Activated naive CD4-positive, alpha-beta T cell treated with anti-CD3 and anti-CD28 coated beads for 36 hours (primary cell): Measurements from ENCODE around the gene KASH5. TPM values are rescaled to one million over a fixed set of nuclear protein-coding genes. Genes with fewer than 3 reads are reported as not detected.
"Not testable (repeated sequence)": the region's sequence is repeated elsewhere in the genome, so short reads cannot be mapped to it uniquely, and the experiment has no call there.

Experiments used
- CTCF ChIA-PET: fragments of 350-600 bp; sonication (Branson Sonifier 250); formaldehyde crosslinking; loops from one replicate; lab custom pipeline; 2021; ENCODE audit warnings: antibody characterized with exemption; lab: Charles Lee
- DNase-seq: peaks from one replicate; pipeline ENCODE4 v3.0.0-alpha.2; 2020
- H3K27ac Mint-ChIP-seq: one replicate; pipeline ENCODE4 v1.8.0; 2021; ENCODE audit warnings: mild to moderate bottlenecking, mixed read lengths
- H3K27me3 Mint-ChIP-seq: one replicate; pipeline ENCODE4 v1.8.0; 2021; ENCODE audit warnings: low read depth, mixed read lengths
- H3K36me3 Mint-ChIP-seq: one replicate; pipeline ENCODE4 v1.8.0; 2021; ENCODE audit warnings: low read depth, mixed read lengths
- H3K4me1 Mint-ChIP-seq: one replicate; pipeline ENCODE4 v1.8.0; 2021; ENCODE audit warnings: low read depth, mixed read lengths
- H3K4me3 Mint-ChIP-seq: one replicate; pipeline ENCODE4 v1.8.0; 2021; ENCODE audit warnings: mild to moderate bottlenecking, moderate library complexity, mixed read lengths
- H3K9me3 Mint-ChIP-seq: one replicate; pipeline ENCODE4 v1.8.0; 2021; ENCODE audit warnings: mixed read lengths
- intact Hi-C: fragments of 100-400 bp; cut with micrococcal nuclease; formaldehyde crosslinking; loops from one replicate; pipeline ENCODE4 v1.15.1; 2023
- total RNA-seq, 2 experiments: library from RNA; stranded (reverse); gene quantifications; one replicate each; pipeline ENCODE4 v1.2.3, GENCODE V29; 2021

Gene KASH5
- total RNA-seq, 2 experiments from 2014 or later: 2.4 to 3.2 TPM

DNA sequence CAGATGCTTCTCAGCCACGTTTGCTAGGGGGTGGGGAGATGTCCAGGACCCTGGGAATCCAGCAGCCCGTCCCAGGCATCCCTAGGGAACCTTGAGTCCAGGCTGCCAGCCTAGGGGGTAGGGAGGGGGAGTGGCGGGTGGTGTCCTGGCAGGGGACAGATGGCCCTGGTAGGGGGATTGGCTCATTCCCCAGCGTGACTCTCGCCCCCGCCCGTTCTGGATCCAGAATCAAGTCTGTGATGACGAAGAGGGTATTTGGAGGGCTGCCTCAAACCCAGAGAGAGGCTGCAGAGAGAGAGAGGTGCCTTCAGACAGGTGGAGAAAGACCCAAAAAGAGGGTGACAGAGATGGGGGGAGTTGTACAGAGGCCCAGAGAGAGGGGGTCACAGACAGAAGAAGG, 49.2 kb downstream of the KASH5 start:
- H3K27me3 Mint-ChIP-seq: peaks cover 93% of the 10 kb centered on the region
- DNase-seq: no peak
- peaks cover 28% of the 10 kb centered on the region for H3K4me1 Mint-ChIP-seq
- intact Hi-C loops: no loop called here
- CTCF ChIA-PET: interaction anchor here (1.7 kb wide), 1 partner anchor 45 kb away, joined by 6 read pairs; no protein-coding TSS in a partner anchor
- no peaks in the 10 kb centered on the region for H3K9me3 Mint-ChIP-seq
- no peaks in the 10 kb centered on the region for H3K36me3 Mint-ChIP-seq
- H3K27ac Mint-ChIP-seq: no peak overlapping the region
- H3K4me3 Mint-ChIP-seq: no peak overlapping the region

DNA sequence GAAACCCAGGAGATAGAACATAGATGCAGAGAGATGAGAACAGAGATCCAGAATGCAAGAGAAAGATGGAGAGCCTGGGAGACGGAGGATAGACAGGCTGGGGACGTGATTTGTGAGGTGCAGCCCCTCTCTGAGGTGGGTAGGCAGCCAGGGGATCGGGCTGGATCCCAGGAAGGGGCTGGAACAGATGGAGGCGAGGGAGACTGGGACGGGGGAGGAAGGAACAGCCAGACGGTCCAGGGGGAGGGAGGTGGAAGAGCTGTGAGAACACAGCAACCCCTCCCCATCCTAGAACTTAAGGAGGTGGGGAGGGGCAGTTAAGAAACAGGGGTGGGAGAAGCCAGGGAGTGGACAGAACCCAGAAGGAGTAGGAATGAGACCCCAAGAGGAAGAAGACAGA, 50.2 kb downstream of the KASH5 start:
- DNase-seq: no peak
- Mint-ChIP-seq H3K9me3 (no peaks in the 10 kb centered on the region), H3K27me3 (peaks cover 88% of the 10 kb centered on the region), H3K27ac (no peak overlapping the region), H3K36me3 (no peaks in the 10 kb centered on the region), H3K4me1 (peaks cover 25% of the 10 kb centered on the region), H3K4me3 (no peak overlapping the region)
- CTCF ChIA-PET: no interaction called here
- intact Hi-C loops: no loop called here

DNA sequence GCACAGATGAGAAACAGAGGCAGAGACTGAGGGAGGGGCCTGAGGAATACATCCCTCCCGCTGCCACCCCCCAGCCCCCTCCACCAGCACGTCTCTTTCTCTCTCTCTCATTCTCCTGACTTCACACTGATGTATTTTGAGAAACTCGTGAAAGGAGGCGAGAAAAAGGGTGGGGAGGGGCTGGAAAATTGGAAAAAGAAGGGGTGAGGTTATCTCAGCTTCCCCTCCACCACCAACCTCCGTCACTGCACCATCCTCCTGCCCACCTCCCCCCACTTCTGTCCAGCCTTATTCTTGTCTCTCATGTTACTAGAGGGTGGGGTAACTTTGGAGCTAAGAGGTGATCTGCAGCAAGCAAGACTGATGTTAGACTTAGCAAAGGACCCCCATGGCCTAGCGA, 51.8 kb downstream of the KASH5 start:
- H3K9me3 Mint-ChIP-seq: no peaks in the 10 kb centered on the region
- H3K4me1 Mint-ChIP-seq: peaks cover 27% of the 10 kb centered on the region
- H3K27me3 Mint-ChIP-seq: peaks cover 74% of the 10 kb centered on the region
- intact Hi-C loops: no loop called here
- no peak for DNase-seq
- no peak overlapping the region for H3K27ac Mint-ChIP-seq
- CTCF ChIA-PET: interaction anchor here (1.1 to 1.6 kb wide), 2 partner anchors 22 to 49 kb away, joined by 3 read pairs; no protein-coding TSS in a partner anchor
- no peaks in the 10 kb centered on the region for H3K36me3 Mint-ChIP-seq
- no peak overlapping the region for H3K4me3 Mint-ChIP-seq

DNA sequence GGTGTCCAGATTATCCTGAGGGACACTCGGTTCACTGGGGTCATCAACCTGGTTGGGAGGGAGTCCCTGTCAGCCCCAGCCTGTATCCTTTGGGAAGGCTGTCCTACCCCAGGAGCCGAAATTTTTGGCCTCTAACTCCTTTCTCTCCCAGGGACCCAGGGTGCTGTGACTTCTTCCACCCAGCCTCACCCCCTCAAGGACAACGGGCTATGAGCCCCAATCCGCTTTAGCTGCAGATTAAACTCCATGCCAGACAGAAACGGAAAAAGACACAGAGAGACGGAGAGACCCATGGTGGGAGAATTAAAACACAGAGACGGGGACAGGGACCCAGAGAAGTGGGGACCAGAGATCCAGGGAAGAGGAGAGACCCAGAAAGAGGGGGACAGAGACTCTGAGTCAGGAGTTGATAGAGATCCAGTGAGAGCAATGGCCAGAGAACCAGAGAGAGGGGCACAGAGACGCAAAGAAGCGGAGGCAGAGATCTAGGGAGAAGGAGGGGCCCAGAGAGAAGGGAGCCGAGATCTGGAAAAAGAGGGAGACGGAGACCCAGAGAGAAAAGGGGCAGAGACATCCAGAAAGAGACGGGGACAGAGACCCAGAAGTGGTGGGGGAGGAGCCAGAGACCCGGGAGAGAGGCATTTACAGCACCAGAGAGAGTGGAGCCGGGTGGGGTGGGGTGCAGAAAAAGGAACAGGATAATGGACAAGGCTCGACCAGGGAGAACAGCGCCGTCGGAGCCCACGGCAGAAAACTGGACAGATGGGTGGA, 52.6 kb downstream of the KASH5 start:
- peaks cover 27% of the 10 kb centered on the region for H3K4me1 Mint-ChIP-seq
- DNase-seq: no peak
- no peaks in the 10 kb centered on the region for H3K9me3 Mint-ChIP-seq
- intact Hi-C loops: no loop called here
- peak overlapping the region; percentile 29 for H3K4me3 Mint-ChIP-seq
- no peak overlapping the region for H3K27ac Mint-ChIP-seq
- CTCF ChIA-PET: interaction anchor here (1.1 to 1.6 kb wide), 2 partner anchors 23 to 50 kb away, joined by 3 read pairs; no protein-coding TSS in a partner anchor
- H3K36me3 Mint-ChIP-seq: no peaks in the 10 kb centered on the region
- H3K27me3 Mint-ChIP-seq: peaks cover 66% of the 10 kb centered on the region

DNA sequence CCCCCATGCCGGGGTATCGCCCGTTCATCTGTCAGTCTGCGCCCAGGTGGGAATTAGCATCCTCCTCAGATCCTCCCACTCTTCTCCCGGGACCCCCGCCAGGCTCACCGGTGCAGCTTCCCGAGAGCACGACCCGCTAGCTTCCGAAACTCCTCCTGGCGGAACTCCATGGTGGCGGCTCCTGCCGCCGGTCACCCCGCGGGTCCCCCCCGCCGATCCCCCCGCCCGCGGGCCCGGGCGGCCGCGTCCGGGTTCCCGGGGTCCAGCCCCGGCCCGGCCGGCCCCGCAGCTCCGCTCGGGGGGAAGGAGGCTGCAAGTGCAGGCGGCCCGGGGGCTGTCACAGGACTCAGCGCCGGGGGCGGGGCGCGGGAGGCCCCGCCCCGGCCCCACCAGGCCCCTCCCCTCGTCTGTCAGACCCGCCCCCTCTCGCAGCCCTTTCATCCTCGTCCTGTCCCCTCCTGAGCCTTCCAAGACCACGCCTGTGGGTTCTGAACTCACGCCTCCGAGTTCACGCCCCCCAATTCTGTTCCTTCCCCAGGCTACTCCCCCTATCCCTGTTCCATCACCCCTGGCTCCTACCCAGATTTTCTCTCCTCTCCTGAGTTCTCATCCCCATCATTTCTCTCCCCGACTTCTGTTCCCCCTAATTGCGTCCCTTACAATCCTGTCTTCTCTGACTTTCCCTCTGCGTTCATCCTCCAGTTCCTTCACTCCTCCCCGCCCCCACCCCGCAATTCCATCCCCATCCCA, 53.3 kb downstream of the KASH5 start, which contains the start of gene SLC17A7:
Gene SLC17A7 (minus strand): TSS at position 318 of the 750 bp plus-strand sequence. CDS start 148 bp downstream, at position 170.
- Mint-ChIP-seq H3K4me1 (peaks cover 25% of the 10 kb centered on the region), H3K27ac (no peak within 1 kb of the TSS), H3K4me3 (peak within 1 kb of the TSS; percentile 75), H3K36me3 (no peaks in the 10 kb centered on the region), H3K9me3 (no peaks in the 10 kb centered on the region), H3K27me3 (peaks cover 59% of the 10 kb centered on the region)
- CTCF ChIA-PET: interaction anchor here (0.8 to 0.9 kb wide), 3 partner anchors 32 to 49 kb away, joined by 3 to 4 read pairs (median 3); no protein-coding TSS in a partner anchor
- intact Hi-C loops: no loop called here
- DNase-seq: peak; percentile 47

DNA sequence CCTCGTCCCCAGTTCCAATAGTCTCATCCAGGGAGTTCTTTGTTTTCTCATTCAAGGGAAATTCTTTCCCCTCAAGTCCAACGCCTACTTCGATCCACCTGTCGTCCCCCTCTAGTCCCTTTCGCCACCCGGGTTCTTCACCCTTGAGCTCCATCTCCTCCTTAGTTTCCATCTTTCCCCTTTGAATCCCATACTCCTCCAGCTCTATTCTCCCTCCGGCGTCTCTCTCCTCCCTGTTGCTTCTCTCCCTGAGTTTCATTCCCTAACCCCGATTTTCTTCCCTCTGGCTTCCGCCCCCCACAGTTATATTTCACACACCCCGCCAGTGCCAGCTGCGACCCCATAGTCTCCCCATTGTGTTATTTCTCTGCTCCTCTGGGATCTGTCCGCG, 53.9 kb downstream of the KASH5 start:
- H3K4me3 Mint-ChIP-seq: peak overlapping the region; percentile 75
- H3K9me3 Mint-ChIP-seq: no peaks in the 10 kb centered on the region
- DNase-seq: no peak
- peaks cover 3% of the 10 kb centered on the region for H3K36me3 Mint-ChIP-seq
- peaks cover 22% of the 10 kb centered on the region for H3K4me1 Mint-ChIP-seq
- CTCF ChIA-PET: interaction anchor here (0.8 to 0.9 kb wide), 3 partner anchors 33 to 49 kb away, joined by 3 to 4 read pairs (median 3); no protein-coding TSS in a partner anchor
- H3K27ac Mint-ChIP-seq: no peak overlapping the region
- H3K27me3 Mint-ChIP-seq: peaks cover 53% of the 10 kb centered on the region
- intact Hi-C loops: no loop called here

DNA sequence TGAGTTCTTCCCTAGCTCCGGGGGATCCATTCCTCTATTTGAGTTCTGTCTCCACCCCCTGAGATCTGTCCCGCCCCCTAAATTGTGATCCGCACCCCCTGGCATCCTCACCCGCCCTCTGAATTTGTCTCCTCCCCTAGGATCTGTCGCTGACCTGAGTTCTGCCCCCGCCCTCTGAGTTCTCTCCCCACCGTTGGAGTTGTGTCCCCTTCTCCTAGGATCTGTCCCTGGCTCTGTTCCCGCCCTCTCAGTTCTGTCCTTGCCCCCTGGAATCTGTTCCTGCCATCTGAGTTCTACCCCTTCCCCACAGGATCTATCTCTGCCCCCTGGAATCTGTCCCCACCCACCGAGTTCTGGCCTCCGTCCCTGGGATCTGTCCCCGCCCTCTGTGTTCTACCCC, 54.3 kb downstream of the KASH5 start:
- Mint-ChIP-seq H3K4me3 (peak overlapping the region; percentile 75), H3K27me3 (peaks cover 49% of the 10 kb centered on the region), H3K36me3 (peaks cover 3% of the 10 kb centered on the region), H3K27ac (no peak overlapping the region), H3K9me3 (no peaks in the 10 kb centered on the region), H3K4me1 (peaks cover 22% of the 10 kb centered on the region)
- CTCF ChIA-PET: interaction anchor here (0.8 to 1.3 kb wide), 3 partner anchors 33 to 51 kb away, joined by 3 to 12 read pairs (median 4); no protein-coding TSS in a partner anchor
- peak; percentile 33 for DNase-seq
- intact Hi-C loops: no loop called here

DNA sequence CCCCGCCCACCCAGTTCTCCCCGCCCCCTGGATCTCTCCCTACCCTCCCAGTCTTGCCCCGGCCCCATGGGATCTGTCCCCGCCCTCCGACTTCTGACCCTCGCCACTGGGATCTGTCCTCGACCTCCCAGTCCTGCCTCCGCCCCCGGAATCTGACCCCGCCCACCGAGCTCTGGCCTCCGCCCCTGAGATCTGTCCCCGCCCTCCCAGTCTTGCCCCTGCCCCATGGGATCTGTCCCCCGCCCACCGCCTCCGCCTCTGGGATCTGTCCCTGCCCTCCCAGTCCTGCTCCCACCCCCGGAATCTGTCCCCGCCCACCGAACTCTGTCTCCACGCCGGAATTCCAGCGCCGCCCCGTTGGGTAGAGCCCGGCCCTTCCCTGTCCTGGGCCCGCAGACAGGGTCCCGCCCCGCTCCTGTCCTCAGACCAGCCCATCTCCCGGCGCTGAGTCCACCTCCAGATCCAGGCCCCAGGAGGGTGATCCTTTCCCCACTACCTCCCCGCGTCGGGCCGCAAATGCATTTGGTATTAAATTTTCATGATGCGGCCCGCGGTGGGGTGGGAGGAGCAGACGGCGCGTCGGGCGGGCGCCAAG, 54.8 kb downstream of the KASH5 start:
- peaks cover 44% of the 10 kb centered on the region for H3K27me3 Mint-ChIP-seq
- H3K9me3 Mint-ChIP-seq: no peaks in the 10 kb centered on the region
- peaks cover 22% of the 10 kb centered on the region for H3K4me1 Mint-ChIP-seq
- H3K27ac Mint-ChIP-seq: no peak overlapping the region
- CTCF ChIA-PET: interaction anchor here (0.6 to 1.3 kb wide), 3 partner anchors 8 to 51 kb away, joined by 3 to 12 read pairs (median 3); no protein-coding TSS in a partner anchor
- intact Hi-C loops: loop anchor here (1.0 kb wide), 7 partner anchors 8 to 217 kb away; partner anchors contain the start of genes FLT3LG and PIH1D1
- peak; percentile 70 for DNase-seq
- peaks cover 6% of the 10 kb centered on the region for H3K36me3 Mint-ChIP-seq
- peak overlapping the region; percentile 75 for H3K4me3 Mint-ChIP-seq

DNA sequence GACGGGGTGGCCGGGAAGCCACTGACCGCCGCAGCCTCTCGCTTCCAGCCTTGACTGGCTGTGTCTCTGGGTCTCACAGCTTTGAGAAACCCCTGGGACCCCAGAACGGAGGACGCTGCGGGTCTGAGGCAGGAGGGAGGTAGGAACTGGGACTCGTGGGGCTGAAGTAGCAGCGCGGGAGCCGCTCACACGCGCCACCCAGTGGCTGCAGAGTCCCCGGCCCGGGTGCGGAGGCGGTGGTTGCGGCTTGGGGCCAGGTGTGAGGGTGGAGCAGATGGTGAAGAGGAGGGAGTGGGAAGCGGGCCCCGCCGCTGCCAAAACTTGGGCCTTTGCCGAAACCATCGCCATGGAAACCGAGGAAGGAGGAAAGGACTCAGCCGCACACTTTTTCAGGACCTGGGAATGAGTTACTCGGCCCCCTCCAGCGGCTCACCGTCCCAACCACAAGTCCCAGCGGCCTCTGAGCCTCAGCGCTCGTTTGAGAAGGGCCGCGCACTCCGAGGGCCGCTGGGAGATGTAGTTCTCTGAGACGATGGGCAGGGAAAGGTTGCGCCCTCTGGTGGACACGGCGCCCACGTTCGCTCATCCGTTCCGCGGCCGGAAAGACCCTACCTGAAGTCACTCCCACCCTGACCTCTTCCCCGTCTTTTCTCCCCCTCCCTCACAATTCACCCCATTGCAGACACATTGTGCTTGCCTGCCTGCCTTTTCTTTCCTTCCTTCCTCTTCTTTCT, 55.5 kb downstream of the KASH5 start:
- DNase-seq: peak; percentile 96
- peaks cover 10% of the 10 kb centered on the region for H3K36me3 Mint-ChIP-seq
- peak overlapping the region; percentile 75 for H3K4me3 Mint-ChIP-seq
- CTCF ChIA-PET: interaction anchor here (0.6 to 1.6 kb wide), 7 partner anchors 9 to 637 kb away, joined by 3 to 12 read pairs (median 4); no protein-coding TSS in a partner anchor
- intact Hi-C loops: loop anchor here (1.0 kb wide), 7 partner anchors 8 to 217 kb away; partner anchors contain the start of genes FLT3LG and PIH1D1
- peak overlapping the region; percentile 72 for H3K27ac Mint-ChIP-seq
- H3K27me3 Mint-ChIP-seq: peaks cover 38% of the 10 kb centered on the region
- peaks cover 23% of the 10 kb centered on the region for H3K4me1 Mint-ChIP-seq
- H3K9me3 Mint-ChIP-seq: no peaks in the 10 kb centered on the region

DNA sequence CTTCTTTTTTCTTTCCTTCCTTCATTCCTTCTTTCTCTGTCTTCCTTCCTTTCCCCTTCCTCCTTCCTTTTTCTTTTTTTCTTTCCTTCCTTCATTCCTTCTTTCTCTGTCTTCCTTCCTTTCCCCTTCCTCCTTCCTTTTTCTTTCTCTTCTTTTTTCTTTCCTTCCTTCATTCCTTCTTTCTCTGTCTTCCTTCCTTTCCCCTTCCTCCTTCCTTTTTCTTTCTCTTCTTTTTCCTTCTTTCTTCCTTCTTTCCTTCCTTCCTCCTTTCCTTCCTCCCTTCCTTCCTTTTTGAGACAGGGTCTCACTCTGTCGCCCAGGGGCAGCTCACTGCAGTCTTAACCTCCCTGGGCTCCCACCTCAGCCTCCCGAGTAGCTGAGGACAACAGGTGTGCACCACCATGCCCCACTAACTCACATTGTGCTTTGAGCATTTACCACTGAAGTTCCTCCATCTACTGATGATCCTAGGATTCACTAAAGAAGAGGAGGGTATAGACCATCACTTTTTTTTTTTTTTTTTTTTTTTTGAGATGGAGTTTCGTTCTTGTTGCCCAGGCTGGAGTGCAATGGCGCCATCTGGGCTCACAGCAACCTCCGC, 56.2 kb downstream of the KASH5 start:
- intact Hi-C loops, H3K9me3 Mint-ChIP-seq, DNase-seq: not testable (repeated sequence)
- Mint-ChIP-seq H3K27me3 (peaks cover 31% of the 10 kb centered on the region), H3K4me3 (peak overlapping the region; percentile 75), H3K27ac (peak overlapping the region; percentile 8), H3K4me1 (peaks cover 27% of the 10 kb centered on the region), H3K36me3 (peaks cover 12% of the 10 kb centered on the region)
- CTCF ChIA-PET: interaction anchor here (0.6 to 1.6 kb wide), 6 partner anchors 50 to 637 kb away, joined by 3 to 6 read pairs (median 4); no protein-coding TSS in a partner anchor

DNA sequence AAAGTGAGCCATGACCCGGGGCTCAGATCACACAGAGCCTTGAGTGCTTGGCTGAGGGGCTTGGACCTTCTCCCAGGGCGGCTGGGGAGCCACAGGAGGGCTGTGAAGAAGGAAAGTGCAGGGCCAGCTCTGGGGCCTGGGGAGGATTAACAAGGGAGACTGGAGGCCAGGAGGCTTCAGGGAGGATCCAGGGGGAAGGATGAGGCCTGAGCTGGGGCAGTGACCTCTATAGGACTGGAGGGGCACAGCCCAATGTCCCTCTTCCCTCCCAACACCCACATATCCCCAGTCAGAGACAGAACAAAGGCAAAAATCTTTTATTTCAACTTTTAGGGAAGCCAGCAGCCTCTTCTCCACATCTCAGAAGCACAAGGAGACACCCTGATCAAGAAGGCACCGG, 57.9 kb downstream of the KASH5 start:
- Mint-ChIP-seq H3K9me3 (no peaks in the 10 kb centered on the region), H3K4me1 (peaks cover 36% of the 10 kb centered on the region), H3K27ac (no peak overlapping the region), H3K36me3 (peaks cover 23% of the 10 kb centered on the region), H3K27me3 (peaks cover 13% of the 10 kb centered on the region), H3K4me3 (no peak overlapping the region)
- CTCF ChIA-PET: interaction anchor here (0.6 to 1.2 kb wide), 7 partner anchors 11 to 60 kb away, joined by 3 to 6 read pairs (median 3); no protein-coding TSS in a partner anchor
- intact Hi-C loops: no loop called here
- DNase-seq: no peak
